ENCODE data around the gene PSMB9. TPM values are rescaled to one million over a fixed set of nuclear protein-coding genes. Genes with fewer than 3 reads are reported as not detected.

PSMB9 gene
- total and polyA plus RNA-seq, 2 donors (not counting 1 experiment from before 2014, with no cell fraction given), result 64.4 to 75.0 TPM

GRCh38 chr6:32819729-32820128 is 34.3 kb upstream of the PSMB9 start:
- Histone ChIP-seq H3K27me3 (ENCODE audit: control insufficient read depth, insufficient read depth, low read length) (no peaks in the 10 kb centered on the region), H3K4me3 (replicated peaks in 1 of 4; ENCODE audit: control extremely low read depth in 1 of 4, insufficient read depth in 1 of 4, low read depth in 3 of 4, low read length in 4 of 4) (no peak overlapping the region), H3K36me3 (ENCODE audit: control insufficient read depth, insufficient read depth, low read length) (no peaks in the 10 kb centered on the region), H3K4me2 (ENCODE audit: extremely low read depth, insufficient read depth, low read length) (no peak overlapping the region), H3K27ac (ENCODE audit: insufficient read depth, low read length) (no peak overlapping the region), H4K20me1 (ENCODE audit: control insufficient read depth, extremely low read depth, insufficient read depth, low read length) (no peaks in the 10 kb centered on the region), H3K4me1 (ENCODE audit: control insufficient read depth, extremely low read depth, insufficient read depth, low read length) (peaks cover 5% of the 10 kb centered on the region), H2AFZ (ENCODE audit: low read length) (no peak overlapping the region), H3K9ac (ENCODE audit: insufficient read depth, low read length) (no peak overlapping the region), H3K79me2 (ENCODE audit: control insufficient read depth, insufficient read depth, low read length) (no peaks in the 10 kb centered on the region), H3K9me3 (ENCODE audit: control insufficient read depth, insufficient read depth, low read depth, low read length) (no peaks in the 10 kb centered on the region)
- DNase-seq (ENCODE audit: low read depth in 2 of 2), result peak; percentile 41 to 80
- TF ChIP-seq EZH2 (IDR thresholded peaks at IDR 0.05; ENCODE audit: low read length, missing control alignments) (no peak), CTCF (conservative IDR thresholded peaks at IDR 0.05 in 1 of 2, IDR thresholded peaks at IDR 0.05 in 1 of 2; ENCODE audit: low read depth in 1 of 2, low read length in 2 of 2) (no peak)

GRCh38 chr6:32825966-32826365 is 28.0 kb upstream of the PSMB9 start:
- H2AFZ ChIP-seq (ENCODE audit: low read length), result no peak overlapping the region
- peaks cover 4% of the 10 kb centered on the region for H3K36me3 ChIP-seq (ENCODE audit: control insufficient read depth, insufficient read depth, low read length)
- H3K4me1 ChIP-seq (ENCODE audit: control insufficient read depth, extremely low read depth, insufficient read depth, low read length), result no peaks in the 10 kb centered on the region
- H3K27me3 ChIP-seq (ENCODE audit: control insufficient read depth, insufficient read depth, low read length), result no peaks in the 10 kb centered on the region
- H3K27ac ChIP-seq (ENCODE audit: insufficient read depth, low read length), result no peak overlapping the region
- no peak overlapping the region for H3K4me3 ChIP-seq (replicated peaks in 1 of 4; ENCODE audit: control extremely low read depth in 1 of 4, insufficient read depth in 1 of 4, low read depth in 3 of 4, low read length in 4 of 4)
- no peak overlapping the region for H3K9ac ChIP-seq (ENCODE audit: insufficient read depth, low read length)
- no peak for TF ChIP-seq EZH2 (IDR thresholded peaks at IDR 0.05; ENCODE audit: low read length, missing control alignments)
- peak in 1 of 2 donors; percentile 36 for TF ChIP-seq CTCF (conservative IDR thresholded peaks at IDR 0.05 in 1 of 2, IDR thresholded peaks at IDR 0.05 in 1 of 2; ENCODE audit: low read depth in 1 of 2, low read length in 2 of 2)
- no peaks in the 10 kb centered on the region for H3K9me3 ChIP-seq (ENCODE audit: control insufficient read depth, insufficient read depth, low read depth, low read length)
- H3K79me2 ChIP-seq (ENCODE audit: control insufficient read depth, insufficient read depth, low read length), result no peaks in the 10 kb centered on the region
- peak; percentile 19 to 68 for DNase-seq (ENCODE audit: low read depth in 2 of 2)
- no peaks in the 10 kb centered on the region for H4K20me1 ChIP-seq (ENCODE audit: control insufficient read depth, extremely low read depth, insufficient read depth, low read length)
- no peak overlapping the region for H3K4me2 ChIP-seq (ENCODE audit: extremely low read depth, insufficient read depth, low read length)

- Histone ChIP-seq H3K4me1 (ENCODE audit: control insufficient read depth, extremely low read depth, insufficient read depth, low read length) (no peaks in the 10 kb centered on the region), H3K27ac (ENCODE audit: insufficient read depth, low read length) (no peak overlapping the region), H3K9ac (ENCODE audit: insufficient read depth, low read length) (no peak overlapping the region), H3K9me3 (ENCODE audit: control insufficient read depth, insufficient read depth, low read depth, low read length) (no peaks in the 10 kb centered on the region), H4K20me1 (ENCODE audit: control insufficient read depth, extremely low read depth, insufficient read depth, low read length) (no peaks in the 10 kb centered on the region), H3K4me2 (ENCODE audit: extremely low read depth, insufficient read depth, low read length) (no peak overlapping the region), H3K79me2 (ENCODE audit: control insufficient read depth, insufficient read depth, low read length) (no peaks in the 10 kb centered on the region), H2AFZ (ENCODE audit: low read length) (no peak overlapping the region), H3K27me3 (ENCODE audit: control insufficient read depth, insufficient read depth, low read length) (no peaks in the 10 kb centered on the region), H3K36me3 (ENCODE audit: control insufficient read depth, insufficient read depth, low read length) (peaks cover 4% of the 10 kb centered on the region), H3K4me3 (replicated peaks in 1 of 4; ENCODE audit: control extremely low read depth in 1 of 4, insufficient read depth in 1 of 4, low read depth in 3 of 4, low read length in 4 of 4) (no peak overlapping the region)
- no peak for TF ChIP-seq CTCF (conservative IDR thresholded peaks at IDR 0.05 in 1 of 2, IDR thresholded peaks at IDR 0.05 in 1 of 2; ENCODE audit: low read depth in 1 of 2, low read length in 2 of 2)
- TF ChIP-seq EZH2 (IDR thresholded peaks at IDR 0.05; ENCODE audit: low read length, missing control alignments), result no peak
- no peak for DNase-seq (ENCODE audit: low read depth in 2 of 2)
Observed at GRCh38 chr6:32827025-32827424, 27.0 kb upstream of the PSMB9 start.

Data from fibroblast of lung (primary cell).